ENCODE data around the gene FBXL7. TPM values are rescaled to one million over a fixed set of nuclear protein-coding genes. Genes with fewer than 3 reads are reported as not detected.

FBXL7 gene
- total RNA-seq, 2 experiments from 2014 or later, result not detected

DNA sequence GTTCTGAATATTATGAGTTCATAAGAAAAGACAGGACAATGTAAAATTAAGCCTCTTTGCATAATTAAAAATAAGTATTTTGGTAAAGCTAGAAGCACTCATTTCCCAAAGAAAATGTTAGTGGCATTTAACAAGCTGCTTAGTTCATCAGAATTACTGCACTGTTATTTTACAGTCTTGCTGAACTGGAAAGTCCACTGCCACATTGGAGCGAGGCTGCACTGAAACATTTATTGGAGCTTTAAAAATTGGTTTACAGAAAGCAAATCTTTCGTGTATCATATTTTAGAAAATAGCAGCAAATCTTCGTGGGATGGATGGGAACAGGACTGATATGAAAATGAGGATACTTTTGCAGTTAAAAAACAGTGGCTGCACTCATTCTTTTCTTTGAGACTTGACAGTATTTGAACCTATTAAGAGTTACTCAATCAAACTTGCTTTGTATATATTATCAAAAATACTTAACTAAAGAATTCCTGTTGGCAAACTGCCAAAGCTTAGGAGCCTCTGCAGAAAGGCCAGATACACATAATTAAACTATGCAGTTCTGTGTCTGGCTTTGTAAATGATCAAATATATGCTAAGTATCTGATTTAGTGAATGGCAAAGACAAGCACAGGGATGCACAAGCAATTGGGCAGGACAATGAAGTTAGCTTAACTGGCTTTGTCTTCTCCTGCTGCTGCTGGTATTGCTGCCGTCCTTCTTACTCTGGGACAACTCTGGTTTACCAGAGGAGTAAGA lies 16.5 kb upstream of the FBXL7 start:
- Mint-ChIP-seq H3K9me3 (no peaks in the 10 kb centered on the region), H3K4me1 (ENCODE audit: low read depth) (no peaks in the 10 kb centered on the region), H3K27ac (no peak overlapping the region), H3K4me3 (no peak overlapping the region), H3K27me3 (no peaks in the 10 kb centered on the region), H3K36me3 (no peaks in the 10 kb centered on the region)
- ChIA-PET CTCF (no interaction called here), POLR2A (no interaction called here)
- intact Hi-C loops (cut with micrococcal nuclease), result no loop called here
- DNase-seq, result no peak

- Mint-ChIP-seq H3K4me1 (ENCODE audit: low read depth) (no peaks in the 10 kb centered on the region), H3K27me3 (no peaks in the 10 kb centered on the region), H3K27ac (no peak overlapping the region), H3K9me3 (no peaks in the 10 kb centered on the region), H3K36me3 (no peaks in the 10 kb centered on the region), H3K4me3 (no peak overlapping the region)
- intact Hi-C loops (cut with micrococcal nuclease), result no loop called here
- CTCF ChIA-PET, result no interaction called here
- POLR2A ChIA-PET, result no interaction called here
- no peak for DNase-seq
These were observed 12.8 kb upstream of the FBXL7 start for GRCh38 chr5:15487228-15487627.

GRCh38 chr5:15489571-15490235 lies 10.3 kb upstream of the FBXL7 start:
- DNase-seq, result no peak
- Mint-ChIP-seq H3K4me1 (ENCODE audit: low read depth) (no peaks in the 10 kb centered on the region), H3K4me3 (no peak overlapping the region), H3K36me3 (no peaks in the 10 kb centered on the region), H3K9me3 (no peaks in the 10 kb centered on the region), H3K27me3 (no peaks in the 10 kb centered on the region), H3K27ac (no peak overlapping the region)
- CTCF ChIA-PET, result no interaction called here
- intact Hi-C loops (cut with micrococcal nuclease), result no loop called here
- POLR2A ChIA-PET, result no interaction called here

- DNase-seq, result no peak
- H3K27ac Mint-ChIP-seq, result no peak overlapping the region
- no peak overlapping the region for H3K4me3 Mint-ChIP-seq
- no peaks in the 10 kb centered on the region for H3K36me3 Mint-ChIP-seq
- intact Hi-C loops (cut with micrococcal nuclease), result no loop called here
- ChIA-PET POLR2A (no interaction called here), CTCF (no interaction called here)
- H3K9me3 Mint-ChIP-seq, result no peaks in the 10 kb centered on the region
- no peaks in the 10 kb centered on the region for H3K4me1 Mint-ChIP-seq (ENCODE audit: low read depth)
- peaks cover 1% of the 10 kb centered on the region for H3K27me3 Mint-ChIP-seq
These were observed 7.4 kb upstream of the FBXL7 start for GRCh38 chr5:15492545-15492944.

DNA sequence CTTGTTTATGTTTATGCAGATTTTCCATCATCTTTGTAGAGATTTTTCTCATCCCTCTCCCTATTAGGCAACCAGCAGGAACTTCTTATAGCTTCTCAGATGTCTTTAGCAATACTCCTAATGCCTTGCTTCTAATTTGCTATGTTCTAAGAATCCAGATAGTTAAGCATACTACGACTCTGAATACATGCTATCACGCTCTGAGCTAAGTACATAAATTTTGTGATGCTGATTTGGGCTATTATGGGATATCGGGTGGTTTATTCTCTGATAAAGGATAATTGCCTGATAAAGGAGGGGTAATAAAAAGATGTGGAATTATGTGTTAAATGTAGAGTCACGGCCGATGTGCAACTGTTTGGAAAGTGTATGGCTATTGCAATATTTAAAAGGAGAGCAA lies 6.5 kb upstream of the FBXL7 start:
- intact Hi-C loops (cut with micrococcal nuclease), result no loop called here
- no peak for DNase-seq
- no peak overlapping the region for H3K27ac Mint-ChIP-seq
- H3K4me1 Mint-ChIP-seq (ENCODE audit: low read depth), result no peaks in the 10 kb centered on the region
- ChIA-PET CTCF (no interaction called here), POLR2A (no interaction called here)
- H3K36me3 Mint-ChIP-seq, result no peaks in the 10 kb centered on the region
- no peak overlapping the region for H3K4me3 Mint-ChIP-seq
- H3K27me3 Mint-ChIP-seq, result peaks cover 1% of the 10 kb centered on the region
- H3K9me3 Mint-ChIP-seq, result no peaks in the 10 kb centered on the region

GRCh38 chr5:15495026-15495425 lies 5.0 kb upstream of the FBXL7 start:
- ChIA-PET CTCF (no interaction called here), POLR2A (no interaction called here)
- Mint-ChIP-seq H3K4me3 (no peak overlapping the region), H3K4me1 (ENCODE audit: low read depth) (no peaks in the 10 kb centered on the region), H3K27ac (no peak overlapping the region), H3K9me3 (no peaks in the 10 kb centered on the region), H3K27me3 (peaks cover 7% of the 10 kb centered on the region), H3K36me3 (no peaks in the 10 kb centered on the region)
- DNase-seq, result no peak
- intact Hi-C loops (cut with micrococcal nuclease), result no loop called here

DNA sequence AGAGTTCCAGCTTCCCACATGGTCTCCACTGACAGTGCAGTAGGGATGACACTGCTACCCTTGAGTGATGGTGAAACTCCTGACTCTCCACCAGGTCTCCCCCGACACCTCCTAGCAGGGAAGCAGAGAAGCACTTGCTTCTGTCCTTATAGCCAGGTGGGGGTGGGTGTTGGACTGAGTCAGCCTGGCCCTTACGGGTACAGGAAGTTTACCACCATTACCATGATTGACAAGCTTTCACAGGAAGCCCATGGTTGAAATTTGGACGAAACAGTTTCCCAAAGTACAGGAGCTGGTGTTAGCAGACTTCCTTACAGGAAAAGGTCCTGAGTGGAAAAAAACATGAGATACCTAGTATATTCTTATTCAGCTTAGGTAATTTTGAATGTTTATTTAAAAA lies 3.1 kb upstream of the FBXL7 start:
- H3K36me3 Mint-ChIP-seq, result no peaks in the 10 kb centered on the region
- intact Hi-C loops (cut with micrococcal nuclease), result no loop called here
- ChIA-PET POLR2A (no interaction called here), CTCF (no interaction called here)
- H3K4me3 Mint-ChIP-seq, result no peak overlapping the region
- H3K27ac Mint-ChIP-seq, result no peak overlapping the region
- H3K27me3 Mint-ChIP-seq, result peaks cover 18% of the 10 kb centered on the region
- no peaks in the 10 kb centered on the region for H3K9me3 Mint-ChIP-seq
- no peak for DNase-seq
- no peaks in the 10 kb centered on the region for H3K4me1 Mint-ChIP-seq (ENCODE audit: low read depth)

GRCh38 chr5:15500325-15501001 lies 483 bp downstream of the FBXL7 start:
- intact Hi-C loops (cut with micrococcal nuclease), result no loop called here

DNA sequence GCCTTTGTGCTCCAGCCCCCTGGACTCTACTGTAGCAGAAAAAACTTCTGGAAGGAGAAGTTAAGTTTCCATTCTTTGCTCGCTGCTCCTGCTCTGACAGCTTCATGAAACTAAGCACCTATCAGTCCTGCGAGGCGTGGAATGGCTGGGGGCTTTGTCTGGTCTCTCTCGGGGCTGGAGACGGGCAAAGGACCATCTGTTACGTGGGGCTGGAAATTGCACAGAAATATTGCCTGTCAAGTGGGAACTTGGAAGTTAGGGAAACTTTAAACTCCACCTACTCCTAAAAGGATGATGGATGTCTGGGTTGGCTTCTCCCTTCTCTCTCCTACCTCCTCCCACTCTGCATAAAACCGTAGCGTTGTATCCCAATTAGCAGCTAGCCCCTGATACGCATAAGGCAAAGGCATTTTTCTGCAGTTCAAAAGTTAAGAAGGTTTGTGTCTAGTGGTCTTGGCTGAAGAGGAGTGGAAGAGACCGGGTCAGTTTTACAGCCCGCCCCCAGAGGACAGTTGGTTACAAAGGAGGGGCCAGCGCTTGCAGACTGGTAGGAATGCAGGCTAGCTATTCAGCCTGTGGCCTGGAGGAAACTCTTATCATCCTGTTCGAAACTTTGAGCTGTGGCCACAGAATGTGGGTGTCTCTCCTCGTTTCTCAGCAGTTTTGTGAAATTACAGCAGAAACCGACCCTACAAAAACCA lies 1.3 kb downstream of the FBXL7 start:
- CTCF ChIA-PET, result no interaction called here
- intact Hi-C loops (cut with micrococcal nuclease), result no loop called here
- H3K4me1 Mint-ChIP-seq (ENCODE audit: low read depth), result no peaks in the 10 kb centered on the region

More at GRCh38 chr5:15500325-15501001, 483 bp downstream of the FBXL7 start:
- Mint-ChIP-seq H3K9me3 (no peaks in the 10 kb centered on the region), H3K4me3 (no peak overlapping the region), H3K27me3 (peaks cover 25% of the 10 kb centered on the region), H3K27ac (no peak overlapping the region), H3K36me3 (no peaks in the 10 kb centered on the region), H3K4me1 (ENCODE audit: low read depth) (no peaks in the 10 kb centered on the region)
- ChIA-PET POLR2A (no interaction called here), CTCF (no interaction called here)
- DNase-seq, result no peak

GRCh38 chr5:15502208-15502607 lies 2.2 kb downstream of the FBXL7 start:
- intact Hi-C loops (cut with micrococcal nuclease), result no loop called here
- DNase-seq, result no peak
- H3K9me3 Mint-ChIP-seq, result no peaks in the 10 kb centered on the region

More for the DNA sequence above, 1.3 kb downstream of the FBXL7 start:
- Mint-ChIP-seq H3K36me3 (no peaks in the 10 kb centered on the region), H3K4me3 (no peak overlapping the region), H3K27ac (no peak overlapping the region), H3K9me3 (no peaks in the 10 kb centered on the region), H3K27me3 (peaks cover 25% of the 10 kb centered on the region)
- DNase-seq, result no peak
- POLR2A ChIA-PET, result no interaction called here

GRCh38 chr5:15506146-15506545 lies 6.2 kb downstream of the FBXL7 start:
- no peaks in the 10 kb centered on the region for H3K4me1 Mint-ChIP-seq (ENCODE audit: low read depth)
- ChIA-PET CTCF (no interaction called here), POLR2A (no interaction called here)
- no peaks in the 10 kb centered on the region for H3K9me3 Mint-ChIP-seq
- H3K36me3 Mint-ChIP-seq, result no peaks in the 10 kb centered on the region
- DNase-seq, result no peak
- no peak overlapping the region for H3K27ac Mint-ChIP-seq
- H3K4me3 Mint-ChIP-seq, result no peak overlapping the region
- intact Hi-C loops (cut with micrococcal nuclease), result no loop called here
- peaks cover 13% of the 10 kb centered on the region for H3K27me3 Mint-ChIP-seq

More at GRCh38 chr5:15502208-15502607, 2.2 kb downstream of the FBXL7 start:
- Mint-ChIP-seq H3K4me3 (no peak overlapping the region), H3K27ac (no peak overlapping the region), H3K27me3 (peaks cover 25% of the 10 kb centered on the region), H3K36me3 (no peaks in the 10 kb centered on the region), H3K4me1 (ENCODE audit: low read depth) (no peaks in the 10 kb centered on the region)
- ChIA-PET CTCF (no interaction called here), POLR2A (no interaction called here)

DNA sequence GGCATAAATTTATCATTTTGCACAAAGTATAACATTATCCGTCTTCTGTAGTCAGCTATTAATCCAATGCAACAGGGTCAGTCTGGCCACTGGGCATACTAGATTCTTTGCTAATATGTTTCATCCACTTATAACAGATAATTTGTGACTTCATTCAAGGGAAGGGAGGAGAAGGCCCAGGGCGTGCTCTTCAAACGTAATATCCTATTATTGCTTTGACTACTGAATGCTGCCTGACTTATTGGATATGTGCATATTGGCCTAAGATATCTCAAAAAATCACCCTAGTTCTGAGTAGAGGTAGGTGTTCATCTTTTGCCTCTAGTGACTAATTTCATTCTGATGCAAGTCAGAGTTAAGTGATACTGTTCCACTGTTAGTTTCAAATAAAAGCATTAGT lies 6.9 kb downstream of the FBXL7 start:
- Mint-ChIP-seq H3K4me3 (no peak overlapping the region), H3K9me3 (no peaks in the 10 kb centered on the region), H3K36me3 (no peaks in the 10 kb centered on the region), H3K27ac (no peak overlapping the region), H3K4me1 (ENCODE audit: low read depth) (no peaks in the 10 kb centered on the region), H3K27me3 (peaks cover 8% of the 10 kb centered on the region)
- CTCF ChIA-PET, result interaction anchor here (1.0 kb wide), 1 partner anchor 25 kb away, joined by 3 read pairs; no protein-coding TSS in a partner anchor
- POLR2A ChIA-PET, result no interaction called here
- intact Hi-C loops (cut with micrococcal nuclease), result no loop called here
- no peak for DNase-seq
